Gastrocnemius medialis (tissue), 4 donors: Measurements from ENCODE around the gene CELA1.

Source experiments
- POLR2A ChIP-seq, 2 donors: fragments of 450-650 bp; IDR thresholded peaks; one replicate each; pipeline ENCODE4 v1.6.1; 2017; ENCODE audit warnings: antibody characterized with exemption in 2 of 2, mild to moderate bottlenecking in 2 of 2, moderate library complexity in 2 of 2
- TF ChIP-seq, protein P1 (sequence below), 5 experiments: fragments of 450-650 bp in 3 of 5; fragments of 200-600 bp in 2 of 5; sonication (generic) in 2 of 5; IDR thresholded peaks in 4 of 5; conservative IDR thresholded peaks in 1 of 5; 1 replicate in 4 of 5; 2 replicates in 1 of 5; pipeline ENCODE4 v1.5.1; 2016 to 2019; ENCODE audit warnings: antibody characterized with exemption in 5 of 5, mild to moderate bottlenecking in 3 of 5, moderate library complexity in 3 of 5

DNA sequence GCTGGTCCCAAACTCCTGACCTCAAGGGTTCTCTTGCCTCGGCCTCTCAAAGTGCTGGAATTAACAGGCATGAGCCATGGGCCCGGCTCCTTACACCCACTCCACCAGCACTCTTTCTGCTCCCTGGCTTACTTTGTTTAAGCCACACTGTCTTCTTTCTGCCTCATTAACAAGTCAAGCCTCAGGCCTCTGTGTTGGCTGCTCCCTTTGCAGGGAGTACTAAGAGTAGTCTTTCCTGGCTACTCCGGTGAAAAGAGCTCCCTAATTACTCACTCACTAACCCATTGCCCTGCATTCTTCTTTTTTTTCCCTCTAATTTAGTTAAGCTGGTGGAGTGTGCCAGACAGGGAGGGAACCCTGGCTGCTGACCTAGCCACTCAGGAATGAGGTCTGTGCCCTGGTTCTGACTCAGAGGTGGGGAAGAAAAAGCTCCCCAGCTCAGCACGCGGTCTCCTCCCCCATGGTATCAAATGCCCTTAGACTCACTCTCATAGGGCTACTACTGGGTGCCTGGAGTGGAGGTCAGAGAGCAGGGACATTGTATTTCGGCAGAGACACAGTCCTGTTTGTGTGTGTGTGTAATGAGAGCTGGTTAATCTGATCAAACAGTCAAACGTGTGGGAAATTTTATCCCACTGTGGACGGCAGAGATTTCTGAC is 24.9 kb upstream of the CELA1 start:
- TF ChIP-seq, protein P1, sequence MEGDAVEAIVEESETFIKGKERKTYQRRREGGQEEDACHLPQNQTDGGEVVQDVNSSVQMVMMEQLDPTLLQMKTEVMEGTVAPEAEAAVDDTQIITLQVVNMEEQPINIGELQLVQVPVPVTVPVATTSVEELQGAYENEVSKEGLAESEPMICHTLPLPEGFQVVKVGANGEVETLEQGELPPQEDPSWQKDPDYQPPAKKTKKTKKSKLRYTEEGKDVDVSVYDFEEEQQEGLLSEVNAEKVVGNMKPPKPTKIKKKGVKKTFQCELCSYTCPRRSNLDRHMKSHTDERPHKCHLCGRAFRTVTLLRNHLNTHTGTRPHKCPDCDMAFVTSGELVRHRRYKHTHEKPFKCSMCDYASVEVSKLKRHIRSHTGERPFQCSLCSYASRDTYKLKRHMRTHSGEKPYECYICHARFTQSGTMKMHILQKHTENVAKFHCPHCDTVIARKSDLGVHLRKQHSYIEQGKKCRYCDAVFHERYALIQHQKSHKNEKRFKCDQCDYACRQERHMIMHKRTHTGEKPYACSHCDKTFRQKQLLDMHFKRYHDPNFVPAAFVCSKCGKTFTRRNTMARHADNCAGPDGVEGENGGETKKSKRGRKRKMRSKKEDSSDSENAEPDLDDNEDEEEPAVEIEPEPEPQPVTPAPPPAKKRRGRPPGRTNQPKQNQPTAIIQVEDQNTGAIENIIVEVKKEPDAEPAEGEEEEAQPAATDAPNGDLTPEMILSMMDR (IDR thresholded peaks at IDR 0.05 in 4 of 5, conservative IDR thresholded peaks at IDR 0.05 in 1 of 5): no peak
- TF ChIP-seq POLR2A (IDR thresholded peaks at IDR 0.05): peak in 1 of 2 donors; percentile 29
